PFSK-1 (cell line): Measurements from ENCODE around the gene OR1I1.

ENCODE experiments used
- POLR2AphosphoS5 ChIP-seq: IDR thresholded peaks from 2 replicates; pipeline ENCODE4 v1.6.1; 2012; ENCODE audit warnings: low read depth, mild to moderate bottlenecking, control low read depth, low read length, moderate library complexity
- SIN3A ChIP-seq: IDR thresholded peaks from 2 replicates; pipeline ENCODE4 v1.6.1; 2012; ENCODE audit warnings: mild to moderate bottlenecking, low read length, moderate library complexity, borderline replicate concordance; ENCODE audit not compliant: insufficient read depth
- TAF1 ChIP-seq: IDR thresholded peaks from 2 replicates; pipeline ENCODE4 v1.6.1; 2012; ENCODE audit warnings: low read length, control low read depth, borderline replicate concordance; ENCODE audit not compliant: insufficient read depth
- TF ChIP-seq, protein P1 (sequence below), 2 experiments: IDR thresholded peaks; 2 replicates each; pipeline versions ENCODE4 v1.6.1 to v1.8.0; 2011 to 2012; ENCODE audit warnings: low read depth in 2 of 2, low read length in 2 of 2, control low read depth in 1 of 2, inconsistent platforms in 1 of 2, mild to moderate bottlenecking in 1 of 2, moderate library complexity in 1 of 2; ENCODE audit not compliant: insufficient read depth in 1 of 2

DNA sequence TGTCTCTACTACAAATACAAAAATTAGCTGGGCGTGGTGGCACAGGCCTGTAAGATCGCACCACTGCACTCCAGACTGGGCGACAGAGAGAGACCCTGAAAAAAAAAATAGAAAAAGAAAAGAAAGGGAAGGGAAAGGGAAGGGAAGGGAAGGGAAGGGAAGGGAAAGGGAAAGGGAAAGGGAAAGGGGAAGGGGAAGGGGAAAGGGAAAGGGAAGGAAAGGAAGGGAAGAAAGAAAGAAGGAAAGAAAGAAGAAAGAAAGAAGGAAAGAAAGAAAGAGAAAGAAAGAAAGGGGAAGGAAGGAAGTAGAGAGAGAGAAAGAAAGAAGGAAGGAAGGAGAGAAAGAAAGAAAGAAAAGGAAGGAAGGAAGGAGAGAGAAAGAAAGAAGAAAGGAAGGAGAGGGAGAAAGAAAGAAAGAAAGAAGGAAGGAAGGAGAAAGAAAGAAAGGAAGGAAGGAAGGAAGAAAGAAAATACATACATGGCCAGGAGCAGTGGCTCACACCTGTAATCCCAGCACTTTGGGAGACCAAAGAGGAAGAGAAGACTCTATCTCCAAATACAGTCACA is 17.1 kb downstream of the OR1I1 start:
- TF ChIP-seq POLR2AphosphoS5 = no peak
- no peak for TF ChIP-seq SIN3A
- TF ChIP-seq TAF1 = no peak
- TF ChIP-seq, protein P1, sequence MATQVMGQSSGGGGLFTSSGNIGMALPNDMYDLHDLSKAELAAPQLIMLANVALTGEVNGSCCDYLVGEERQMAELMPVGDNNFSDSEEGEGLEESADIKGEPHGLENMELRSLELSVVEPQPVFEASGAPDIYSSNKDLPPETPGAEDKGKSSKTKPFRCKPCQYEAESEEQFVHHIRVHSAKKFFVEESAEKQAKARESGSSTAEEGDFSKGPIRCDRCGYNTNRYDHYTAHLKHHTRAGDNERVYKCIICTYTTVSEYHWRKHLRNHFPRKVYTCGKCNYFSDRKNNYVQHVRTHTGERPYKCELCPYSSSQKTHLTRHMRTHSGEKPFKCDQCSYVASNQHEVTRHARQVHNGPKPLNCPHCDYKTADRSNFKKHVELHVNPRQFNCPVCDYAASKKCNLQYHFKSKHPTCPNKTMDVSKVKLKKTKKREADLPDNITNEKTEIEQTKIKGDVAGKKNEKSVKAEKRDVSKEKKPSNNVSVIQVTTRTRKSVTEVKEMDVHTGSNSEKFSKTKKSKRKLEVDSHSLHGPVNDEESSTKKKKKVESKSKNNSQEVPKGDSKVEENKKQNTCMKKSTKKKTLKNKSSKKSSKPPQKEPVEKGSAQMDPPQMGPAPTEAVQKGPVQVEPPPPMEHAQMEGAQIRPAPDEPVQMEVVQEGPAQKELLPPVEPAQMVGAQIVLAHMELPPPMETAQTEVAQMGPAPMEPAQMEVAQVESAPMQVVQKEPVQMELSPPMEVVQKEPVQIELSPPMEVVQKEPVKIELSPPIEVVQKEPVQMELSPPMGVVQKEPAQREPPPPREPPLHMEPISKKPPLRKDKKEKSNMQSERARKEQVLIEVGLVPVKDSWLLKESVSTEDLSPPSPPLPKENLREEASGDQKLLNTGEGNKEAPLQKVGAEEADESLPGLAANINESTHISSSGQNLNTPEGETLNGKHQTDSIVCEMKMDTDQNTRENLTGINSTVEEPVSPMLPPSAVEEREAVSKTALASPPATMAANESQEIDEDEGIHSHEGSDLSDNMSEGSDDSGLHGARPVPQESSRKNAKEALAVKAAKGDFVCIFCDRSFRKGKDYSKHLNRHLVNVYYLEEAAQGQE (IDR thresholded peaks at IDR 0.05; ENCODE audit: insufficient read depth in 1 of 2, low read depth in 2 of 2, low read length in 2 of 2) = no peak
